SKM-1 treated with dmso at 0.1 percent for 144 hours (cell line): ENCODE measurements around the gene CNGA1.
"Not testable (repeated sequence)": the region's sequence is repeated elsewhere in the genome, so short reads cannot be mapped to it uniquely, and the experiment has no call there.

Source experiments
- DNase-seq: peaks from one replicate; lab custom pipeline; 2025; ENCODE audit not compliant: unreplicated experiment; lab: John Stamatoyannopoulos, UW

Gene CNGA1

GRCh38 chr4:47974566-47974965 lies 41.9 kb downstream of the CNGA1 start:
- peak; percentile 3 for DNase-seq

- no peak for DNase-seq
Measured at GRCh38 chr4:47972721-47973120, 43.8 kb downstream of the CNGA1 start.

GRCh38 chr4:47972181-47972580 lies 44.3 kb downstream of the CNGA1 start:
- DNase-seq = no peak

GRCh38 chr4:47968847-47969246 lies 47.6 kb downstream of the CNGA1 start:
- no peak for DNase-seq

GRCh38 chr4:47954677-47955076 lies 61.8 kb downstream of the CNGA1 start:
- no peak for DNase-seq

- DNase-seq = no peak
Measured at GRCh38 chr4:47954245-47954644, 62.2 kb downstream of the CNGA1 start.

- no peak for DNase-seq
Measured at GRCh38 chr4:47945930-47946726, 70.4 kb downstream of the CNGA1 start.

- DNase-seq = no peak
Measured at GRCh38 chr4:47942081-47942819, 74.2 kb downstream of the CNGA1 start.

GRCh38 chr4:47939456-47939855 lies 77.0 kb downstream of the CNGA1 start:
- no peak for DNase-seq

- no peak for DNase-seq
Measured at GRCh38 chr4:47936336-47936735, 80.1 kb downstream of the CNGA1 start.

GRCh38 chr4:47933840-47934239 lies 82.6 kb downstream of the CNGA1 start:
- peak; percentile 48 for DNase-seq

GRCh38 chr4:47930971-47931804 lies 85.3 kb downstream of the CNGA1 start:
- DNase-seq = no peak

GRCh38 chr4:47929682-47930201 lies 86.7 kb downstream of the CNGA1 start:
- DNase-seq = no peak

- no peak for DNase-seq
Measured at GRCh38 chr4:47926667-47927258, 89.7 kb downstream of the CNGA1 start.

- peak; percentile 59 for DNase-seq
Measured at GRCh38 chr4:47923261-47923608, 93.2 kb downstream of the CNGA1 start.

GRCh38 chr4:47922436-47923260 lies 93.8 kb downstream of the CNGA1 start:
- not testable (repeated sequence) for DNase-seq

GRCh38 chr4:47917163-47917562 lies 99.3 kb downstream of the CNGA1 start:
- DNase-seq = not testable (repeated sequence)

- no peak for DNase-seq
Measured at GRCh38 chr4:47915378-47915777, 101.1 kb downstream of the CNGA1 start.

- no peak for DNase-seq
Measured at GRCh38 chr4:47914926-47915237, 101.6 kb downstream of the CNGA1 start.

- peak; percentile 97 for DNase-seq
Measured at GRCh38 chr4:47914220-47914925, 102.1 kb downstream of the CNGA1 start, which contains the start of gene NFXL1. Gene NFXL1 (minus strand): TSS chr4:47914583. CDS start chr4:47914203, 380 bp downstream.
